KMS-11 (cell line): ENCODE results near the gene POGZ.

Source experiments
- H2AFZ ChIP-seq: fragments of 200-600 bp; sonication (generic); 2 replicates; pipeline ENCODE4 v1.6.1; 2016; ENCODE audit warnings: antibody characterized with exemption, mixed run types, low read depth
- H3K27ac ChIP-seq: fragments of 200-600 bp; sonication (generic); 2 replicates; pipeline ENCODE4 v1.6.1; 2016; ENCODE audit warnings: mild to moderate bottlenecking, mixed run types
- H3K27me3 ChIP-seq: fragments of 200-600 bp; sonication (generic); 2 replicates; pipeline ENCODE4 v1.6.1; 2017; ENCODE audit warnings: mild to moderate bottlenecking, low read depth, mixed run types, moderate library complexity; ENCODE audit not compliant: insufficient read depth
- H3K36me3 ChIP-seq: fragments of 200-600 bp; sonication (generic); 2 replicates; pipeline ENCODE4 v1.6.1; 2017; ENCODE audit warnings: mild to moderate bottlenecking, mixed run types; ENCODE audit not compliant: insufficient read depth
- H3K4me1 ChIP-seq: fragments of 200-600 bp; sonication (generic); 2 replicates; pipeline ENCODE4 v1.6.1; 2016; ENCODE audit warnings: mild to moderate bottlenecking, low read depth, mixed run types; ENCODE audit not compliant: poor library complexity, severe bottlenecking
- H3K4me2 ChIP-seq: fragments of 200-600 bp; sonication (generic); 2 replicates; pipeline ENCODE4 v1.7.0; 2016; ENCODE audit warnings: mild to moderate bottlenecking, mixed run types
- H3K4me3 ChIP-seq: fragments of 200-600 bp; sonication (generic); IDR thresholded peaks from 2 replicates; pipeline ENCODE4 v1.6.1; 2017; ENCODE audit warnings: low read depth, low read length, mixed read lengths; ENCODE audit not compliant: insufficient read depth
- H3K79me2 ChIP-seq: fragments of 200-600 bp; sonication (generic); 2 replicates; pipeline ENCODE4 v1.6.1; 2016; ENCODE audit warnings: low read depth, mixed run types; ENCODE audit not compliant: insufficient read depth
- H3K9ac ChIP-seq: fragments of 200-600 bp; sonication (generic); 2 replicates; pipeline ENCODE4 v1.6.1; 2016; ENCODE audit warnings: mild to moderate bottlenecking, mixed run types
- H4K20me1 ChIP-seq: fragments of 200-600 bp; sonication (generic); 2 replicates; pipeline ENCODE4 v1.6.1; 2016; ENCODE audit warnings: mild to moderate bottlenecking, mixed run types; ENCODE audit not compliant: insufficient read depth
- TF ChIP-seq, protein P1 (sequence below): fragments of 200-600 bp; sonication (generic); conservative IDR thresholded peaks from 2 replicates; pipeline ENCODE4 v1.6.1; 2017; ENCODE audit warnings: low read depth, mild to moderate bottlenecking, antibody characterized with exemption, low read length, moderate library complexity, mixed read lengths

Gene POGZ

DNA sequence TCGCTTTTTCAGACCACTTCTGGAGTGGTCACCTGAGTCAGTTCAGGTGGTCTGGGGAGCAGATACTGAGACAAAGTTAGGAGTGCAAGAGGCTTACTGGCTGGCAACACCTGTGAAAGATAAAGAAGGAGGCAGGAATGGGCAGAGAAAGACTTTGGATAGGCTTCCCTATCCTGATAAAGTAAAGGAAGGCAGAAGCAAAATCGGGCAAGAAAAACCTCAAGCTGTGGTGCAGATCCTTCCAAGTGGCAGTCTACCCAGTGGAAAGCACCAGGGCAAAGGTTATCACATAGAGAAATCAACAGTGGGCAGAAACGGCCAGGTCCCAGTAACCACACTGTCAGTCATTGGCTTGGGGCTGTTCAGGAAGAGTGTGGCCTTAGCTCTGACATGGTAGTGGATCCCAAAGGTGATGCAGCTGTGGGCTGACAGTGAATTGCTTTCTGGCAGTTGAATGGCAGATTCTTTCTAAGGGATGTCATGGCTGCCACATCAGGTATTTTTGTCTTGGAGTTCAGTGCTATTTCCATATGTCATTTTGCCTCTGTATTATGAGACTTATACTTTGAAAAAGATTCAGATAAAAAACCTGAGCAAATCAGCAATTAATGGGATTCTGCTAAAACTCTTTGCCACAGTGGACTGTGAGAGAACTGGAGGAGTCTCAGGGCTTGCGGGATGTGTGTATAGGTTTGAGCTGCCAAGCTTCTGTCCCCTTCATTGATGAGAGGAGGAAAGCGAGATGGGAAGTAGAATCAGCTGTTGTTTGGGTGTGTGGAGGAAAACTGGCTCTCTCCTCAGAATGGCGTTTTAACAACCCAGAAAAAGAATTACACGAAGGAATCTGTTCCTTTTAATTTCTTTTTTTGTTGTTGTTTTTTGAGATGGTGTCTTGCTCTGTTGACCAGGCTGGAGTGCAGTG is 43.8 kb upstream of the POGZ start:
- no peak overlapping the region for H3K27ac ChIP-seq
- TF ChIP-seq, protein P1, sequence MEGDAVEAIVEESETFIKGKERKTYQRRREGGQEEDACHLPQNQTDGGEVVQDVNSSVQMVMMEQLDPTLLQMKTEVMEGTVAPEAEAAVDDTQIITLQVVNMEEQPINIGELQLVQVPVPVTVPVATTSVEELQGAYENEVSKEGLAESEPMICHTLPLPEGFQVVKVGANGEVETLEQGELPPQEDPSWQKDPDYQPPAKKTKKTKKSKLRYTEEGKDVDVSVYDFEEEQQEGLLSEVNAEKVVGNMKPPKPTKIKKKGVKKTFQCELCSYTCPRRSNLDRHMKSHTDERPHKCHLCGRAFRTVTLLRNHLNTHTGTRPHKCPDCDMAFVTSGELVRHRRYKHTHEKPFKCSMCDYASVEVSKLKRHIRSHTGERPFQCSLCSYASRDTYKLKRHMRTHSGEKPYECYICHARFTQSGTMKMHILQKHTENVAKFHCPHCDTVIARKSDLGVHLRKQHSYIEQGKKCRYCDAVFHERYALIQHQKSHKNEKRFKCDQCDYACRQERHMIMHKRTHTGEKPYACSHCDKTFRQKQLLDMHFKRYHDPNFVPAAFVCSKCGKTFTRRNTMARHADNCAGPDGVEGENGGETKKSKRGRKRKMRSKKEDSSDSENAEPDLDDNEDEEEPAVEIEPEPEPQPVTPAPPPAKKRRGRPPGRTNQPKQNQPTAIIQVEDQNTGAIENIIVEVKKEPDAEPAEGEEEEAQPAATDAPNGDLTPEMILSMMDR, result 0 out of 2 replicates have a peak, but pooled peaks have one; percentile 6
- H3K9ac ChIP-seq, result no peak overlapping the region
- no peaks in the 10 kb centered on the region for H3K36me3 ChIP-seq
- peak overlapping the region; percentile 11 for H2AFZ ChIP-seq
- H3K4me2 ChIP-seq, result peak overlapping the region; percentile 2
- H4K20me1 ChIP-seq, result no peaks in the 10 kb centered on the region
- H3K27me3 ChIP-seq, result no peaks in the 10 kb centered on the region
- no peak overlapping the region for H3K4me3 ChIP-seq
- peaks cover 38% of the 10 kb centered on the region for H3K4me1 ChIP-seq
- no peaks in the 10 kb centered on the region for H3K79me2 ChIP-seq

DNA sequence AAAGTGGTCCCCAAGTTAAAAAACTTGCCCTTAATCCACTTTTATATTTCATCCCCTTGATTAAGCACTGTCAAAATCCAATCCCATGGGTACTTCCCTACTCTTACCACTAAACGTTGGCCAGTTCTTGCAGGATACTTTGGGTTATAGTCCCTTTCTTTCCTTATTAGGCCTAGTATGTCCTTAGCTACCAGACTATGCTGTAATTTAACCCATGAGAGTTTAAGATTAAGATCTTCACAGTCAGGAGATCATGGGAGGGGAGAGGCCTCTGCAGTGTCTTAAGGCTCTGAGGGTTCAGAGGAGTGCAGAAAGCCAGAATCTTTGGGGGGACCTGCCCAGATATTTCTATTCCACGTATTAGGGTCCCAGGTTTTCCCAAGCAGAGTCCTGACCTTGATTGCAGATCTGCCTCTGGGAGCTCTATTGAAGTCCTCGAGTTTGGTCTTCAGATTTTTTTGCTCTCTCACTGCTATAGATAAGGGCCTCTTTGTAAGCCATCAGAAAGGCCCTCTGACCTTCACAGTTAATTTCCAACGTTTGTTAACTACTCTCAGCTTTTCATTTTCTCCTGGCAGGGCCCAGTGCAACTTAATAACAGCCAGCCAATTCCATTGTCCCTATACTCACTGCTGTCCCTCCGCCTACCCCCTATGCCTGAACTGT is 42.9 kb upstream of the POGZ start:
- H2AFZ ChIP-seq, result no peak overlapping the region
- H3K4me3 ChIP-seq, result no peak overlapping the region
- H3K9ac ChIP-seq, result no peak overlapping the region
- TF ChIP-seq, protein P1, result no peak; the same call in 1 of the 2 replicates
- no peak overlapping the region for H3K4me2 ChIP-seq
- H3K27me3 ChIP-seq, result no peaks in the 10 kb centered on the region
- no peaks in the 10 kb centered on the region for H4K20me1 ChIP-seq
- H3K27ac ChIP-seq, result no peak overlapping the region
- peaks cover 38% of the 10 kb centered on the region for H3K4me1 ChIP-seq
- H3K36me3 ChIP-seq, result no peaks in the 10 kb centered on the region
- H3K79me2 ChIP-seq, result no peaks in the 10 kb centered on the region

DNA sequence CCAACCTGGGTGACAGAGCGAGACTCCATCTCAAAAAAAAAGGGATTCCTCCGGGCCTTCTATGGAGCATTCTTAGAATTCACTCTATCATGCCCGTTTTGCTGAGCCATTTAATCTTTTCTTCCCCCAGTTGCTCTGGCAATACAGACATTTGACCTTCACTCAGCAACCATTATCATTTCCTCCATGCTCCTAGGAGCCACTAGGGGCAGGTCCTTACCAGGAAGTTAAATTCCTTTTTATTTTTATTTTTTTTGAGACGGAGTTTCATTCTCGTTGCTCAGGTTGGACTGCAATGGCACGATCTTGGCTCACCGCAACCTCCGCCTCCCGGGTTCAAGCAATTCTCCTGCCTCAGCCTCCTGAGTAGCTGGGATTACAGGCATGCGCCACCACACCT is 42.2 kb upstream of the POGZ start:
- Histone ChIP-seq H3K79me2 (no peaks in the 10 kb centered on the region), H3K4me1 (peaks cover 38% of the 10 kb centered on the region), H3K27me3 (no peaks in the 10 kb centered on the region), H3K27ac (no peak overlapping the region), H3K9ac (no peak overlapping the region), H4K20me1 (no peaks in the 10 kb centered on the region), H3K36me3 (no peaks in the 10 kb centered on the region), H3K4me3 (no peak overlapping the region), H3K4me2 (no peak overlapping the region), H2AFZ (no peak overlapping the region)
- TF ChIP-seq, protein P1, result peak; percentile 49

DNA sequence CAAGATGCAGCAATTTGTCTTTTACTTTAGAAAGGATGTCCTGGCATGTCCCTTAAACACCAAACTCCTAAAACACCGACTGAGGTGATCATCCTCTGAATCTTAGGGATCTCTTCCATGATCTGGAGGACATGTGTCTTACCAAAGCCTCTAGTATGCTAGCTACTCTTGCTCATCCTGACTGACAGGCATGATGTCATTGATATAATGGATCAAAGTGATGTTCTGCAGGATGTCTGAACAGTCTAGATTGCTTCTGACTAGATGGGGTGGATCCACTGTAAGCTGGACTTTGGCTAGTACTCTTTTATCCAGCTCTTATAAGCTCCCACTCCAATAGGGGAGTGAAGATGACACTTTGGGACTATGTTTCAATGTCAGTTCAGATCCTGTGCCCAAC is 40.6 kb upstream of the POGZ start:
- Histone ChIP-seq H3K36me3 (no peaks in the 10 kb centered on the region), H3K79me2 (no peaks in the 10 kb centered on the region), H3K27ac (no peak overlapping the region), H3K27me3 (no peaks in the 10 kb centered on the region), H3K9ac (no peak overlapping the region), H2AFZ (no peak overlapping the region), H4K20me1 (no peaks in the 10 kb centered on the region), H3K4me3 (no peak overlapping the region), H3K4me2 (no peak overlapping the region), H3K4me1 (peaks cover 35% of the 10 kb centered on the region)
- TF ChIP-seq, protein P1, result no peak
